K562 (cell line): Measurements from ENCODE around the gene NT5DC4. TPM values are rescaled to one million over a fixed set of nuclear protein-coding genes. Genes with fewer than 3 reads are reported as not detected.

Experiments
- ATAC-seq: fragments of 200-7000 bp; cut with Tn5 transposase; 3 replicates; pipeline ENCODE4 v1.9.1; 2020; ENCODE audit warnings: moderate library complexity
- BruUV-seq: library from RNA; stranded (reverse); fragments of 400-500 nt; replicated peaks from 2 replicates; lab custom pipeline; 2021; lab: Mats Ljungman, UMichigan
- CTCF ChIA-PET: fragments of 300-600 bp; formaldehyde crosslinking; extraction: SDS; loops from one replicate; lab custom pipeline; 2021; ENCODE audit warnings: low intra/inter-chr PET ratio; lab: Yijun Ruan, JAX
- POLR2A ChIA-PET: fragments of 300-600, 350-650 bp; sonication (Branson Sonifier 250); formaldehyde crosslinking; extraction: SDS; loops from one replicate; lab custom pipeline; 2021; ENCODE audit warnings: antibody characterized with exemption, inconsistent platforms; lab: Yijun Ruan, JAX
- DNase-seq, 4 experiments: peaks; one replicate each; pipeline versions ENCODE4 v3.0.0 to v3.0.0-alpha.2; 2011 to 2018; ENCODE audit warnings: low spot score in 3 of 4, mixed read lengths in 3 of 4; ENCODE audit errors: extremely low read depth in 1 of 4
- FAIRE-seq: peaks from 2 replicates; lab custom pipeline; 2011; peaks lifted over from hg19 to GRCh38; lab: Jason Lieb, UNC
- H2AFZ ChIP-seq: 2 replicates; pipeline ENCODE4 v1.6.0; 2011; ENCODE audit warnings: low read depth, low read length, control low read depth, inconsistent platforms
- H3K27ac ChIP-seq: fragments of 200-600 bp; 3 replicates; pipeline ENCODE4 v1.8.0; 2011; ENCODE audit warnings: low read depth, mild to moderate bottlenecking, control low read depth, inconsistent platforms, low read length, moderate library complexity, mixed read lengths; ENCODE audit errors: extremely low read depth
- H3K27me3 ChIP-seq, 2 experiments: fragments of 300-600 bp in 1 of 2; 2 replicates in 1 of 2; 3 replicates in 1 of 2; pipeline versions ENCODE4 v1.6.0 to v1.8.0; 2011; ENCODE audit warnings: inconsistent platforms in 2 of 2, low read length in 2 of 2, mild to moderate bottlenecking in 1 of 2, mixed read lengths in 1 of 2, moderate library complexity in 1 of 2; ENCODE audit not compliant: control insufficient read depth in 2 of 2, insufficient read depth in 2 of 2
- H3K36me3 ChIP-seq: fragments of 300-600 bp; 3 replicates; pipeline ENCODE4 v1.8.0; 2011; ENCODE audit warnings: mild to moderate bottlenecking, low read length, inconsistent platforms; ENCODE audit not compliant: control insufficient read depth, insufficient read depth
- H3K4me1 ChIP-seq, 2 experiments: fragments of 200-600 bp in 1 of 2; replicated peaks in 1 of 2; 2 replicates in 1 of 2; 3 replicates in 1 of 2; pipeline versions ENCODE4 v1.5.1 to v1.8.0; 2011; ENCODE audit warnings: inconsistent platforms in 2 of 2, low read length in 2 of 2, mild to moderate bottlenecking in 1 of 2, mixed read lengths in 1 of 2, moderate library complexity in 1 of 2; ENCODE audit not compliant: control insufficient read depth in 2 of 2, insufficient read depth in 2 of 2
- H3K4me2 ChIP-seq: 2 replicates; pipeline ENCODE4 v1.6.1; 2011; ENCODE audit warnings: low read length, control low read depth, inconsistent platforms, mixed read lengths; ENCODE audit not compliant: insufficient read depth
- H3K4me3 ChIP-seq: fragments of 200-600 bp; sonication (generic), shearing (Covaris generic); 2 replicates; pipeline ENCODE4 v1.5.1; 2016; ENCODE audit warnings: control low read depth, inconsistent platforms
- H3K79me2 ChIP-seq: fragments of 200-600 bp; 3 replicates; pipeline ENCODE4 v1.8.0; 2011; ENCODE audit warnings: low read length, inconsistent platforms; ENCODE audit not compliant: control insufficient read depth, insufficient read depth
- H3K9ac ChIP-seq, 2 experiments: 2 replicates each; pipeline versions ENCODE4 v1.6.0 to v1.6.1; 2011; ENCODE audit warnings: low read depth in 2 of 2, low read length in 2 of 2, control low read depth in 1 of 2, inconsistent platforms in 1 of 2, mild to moderate bottlenecking in 1 of 2, mixed read lengths in 1 of 2; ENCODE audit not compliant: insufficient read depth in 1 of 2
- H3K9me1 ChIP-seq: one replicate; pipeline ENCODE4 v1.6.0; 2011; ENCODE audit warnings: inconsistent platforms, mild to moderate bottlenecking, low read length, moderate library complexity; ENCODE audit not compliant: control insufficient read depth, insufficient read depth
- H3K9me3 ChIP-seq: replicated peaks from 2 replicates; pipeline ENCODE4 v1.5.1; 2011; ENCODE audit warnings: low read depth, low read length, inconsistent platforms; ENCODE audit not compliant: control insufficient read depth, insufficient read depth
- H4K20me1 ChIP-seq: replicated peaks from 2 replicates; pipeline ENCODE4 v1.6.1; 2011; ENCODE audit warnings: low read length, inconsistent platforms, mixed read lengths; ENCODE audit not compliant: control insufficient read depth, insufficient read depth
- ARID1B ChIP-seq: fragments of 450-650 bp; IDR thresholded peaks from 2 replicates; pipeline ENCODE4 v1.6.1; 2016; ENCODE audit warnings: antibody characterized with exemption, mild to moderate bottlenecking, inconsistent platforms
- CTBP1 ChIP-seq: fragments of 450-650 bp; IDR thresholded peaks from 2 replicates; pipeline ENCODE4 v1.6.1; 2016; ENCODE audit warnings: borderline replicate concordance
- EP400 ChIP-seq: fragments of 450-650 bp; IDR thresholded peaks from 2 replicates; pipeline ENCODE4 v1.6.1; 2017; ENCODE audit warnings: antibody characterized with exemption, mild to moderate bottlenecking, moderate library complexity
- MTA2 ChIP-seq: fragments of 450-650 bp; IDR thresholded peaks from 2 replicates; pipeline ENCODE4 v1.6.1; 2016; ENCODE audit warnings: low read depth
- NFATC3 ChIP-seq: fragments of 450-650 bp; IDR thresholded peaks from 2 replicates; pipeline ENCODE4 v1.6.1; 2017; ENCODE audit warnings: mild to moderate bottlenecking
- NKRF ChIP-seq: fragments of 450-650 bp; IDR thresholded peaks from 2 replicates; pipeline ENCODE4 v1.6.1; 2016; ENCODE audit warnings: borderline replicate concordance
- RCOR1 ChIP-seq, 2 experiments: IDR thresholded peaks; 2 replicates each; pipeline ENCODE4 v1.6.1; 2012; ENCODE audit warnings: low read depth in 2 of 2, low read length in 2 of 2, borderline replicate concordance in 1 of 2, improper control_type of control experiment in 1 of 2
- SMAD3 ChIP-seq: fragments of 450-650 bp; formaldehyde crosslinking; conservative IDR thresholded peaks from 2 replicates; pipeline ENCODE4 v1.4.0; 2020; ENCODE audit warnings: mild to moderate bottlenecking
- SMARCE1 ChIP-seq: fragments of 450-650 bp; IDR thresholded peaks from 2 replicates; pipeline ENCODE4 v1.7.1; 2016; ENCODE audit warnings: mild to moderate bottlenecking
- ZEB2 ChIP-seq: fragments of 450-650 bp; IDR thresholded peaks from 2 replicates; pipeline ENCODE4 v1.6.1; 2016
- ZFP91 ChIP-seq: sonication (generic); formaldehyde crosslinking; IDR thresholded peaks from 2 replicates; pipeline ENCODE4 v1.8.0; 2022; ENCODE audit warnings: mild to moderate bottlenecking, missing genetic modification reagents
- WGBS: fragments of 100-300 bp; shearing (Covaris generic); methylation state at CpG from one replicate; pipeline ENCODE4 v1.1.6; 2016; ENCODE audit warnings: low coverage, mixed read lengths; ENCODE audit not compliant: insufficient coverage; ENCODE audit errors: missing lambda C conversion rate; 5-methylcytosine and 5-hydroxymethylcytosine counted together
- in situ Hi-C: fragments of 300-500 bp; cut with MboI; formaldehyde crosslinking; loops from 4 replicates; pipeline ENCODE4 v1.15.0; 2018; ENCODE audit warnings: inconsistent platforms, mixed read lengths
- intact Hi-C: fragments of 100-400 bp; cut with micrococcal nuclease; formaldehyde crosslinking; loops from 2 replicates; pipeline ENCODE4 v1.14.2; 2022
- polyA plus RNA-seq, 8 experiments: library from polyadenylated mRNA; depleted of rRNA in 4 of 8; stranded (reverse) in 5 of 8; unstranded in 3 of 8; fragments of >200 nt; fragmentation: Nextera tagmentation in 2 of 8; fragmentation: Illumina TruSeq in 1 of 8; extraction: Ambion mirVana in 2 of 8; extraction: Trizol in 1 of 8; gene quantifications; 2 replicates each; pipeline versions ENCODE4 v1.2.1 to v1.2.3, GENCODE V29; 2011 to 2014; ENCODE audit warnings: inconsistent platforms in 1 of 8, missing spikeins in 1 of 8
- total RNA-seq, 7 experiments: library from RNA; depleted of rRNA in 6 of 7; stranded (reverse); fragments of >200 nt in 6 of 7; fragmentation: Illumina TruSeq in 2 of 7; extraction: Trizol in 2 of 7; gene quantifications; 2 replicates each; pipeline versions ENCODE4 v1.2.1 to v1.2.3, GENCODE V29; 2011 to 2021; ENCODE audit warnings: low replicate concordance in 1 of 7
- TF ChIP-seq, protein P1 (sequence below): fragments of 250-450 bp; sonication (Bioruptor Pico); IDR thresholded peaks from 2 replicates; pipeline ENCODE4 v1.5.0; 2021
- TF ChIP-seq, protein P2 (sequence below): fragments of 250-450 bp; sonication (Bioruptor Pico); IDR thresholded peaks from 2 replicates; pipeline ENCODE4 v1.5.1; 2021; ENCODE audit warnings: mild to moderate bottlenecking

The NT5DC4 gene
- total and polyA plus RNA-seq, 9 of the 15 experiments (the other 6 are each of a cell fraction or from before 2014, with no cell fraction given) = 0.44 to 6.9 (median 2.5) TPM

DNA sequence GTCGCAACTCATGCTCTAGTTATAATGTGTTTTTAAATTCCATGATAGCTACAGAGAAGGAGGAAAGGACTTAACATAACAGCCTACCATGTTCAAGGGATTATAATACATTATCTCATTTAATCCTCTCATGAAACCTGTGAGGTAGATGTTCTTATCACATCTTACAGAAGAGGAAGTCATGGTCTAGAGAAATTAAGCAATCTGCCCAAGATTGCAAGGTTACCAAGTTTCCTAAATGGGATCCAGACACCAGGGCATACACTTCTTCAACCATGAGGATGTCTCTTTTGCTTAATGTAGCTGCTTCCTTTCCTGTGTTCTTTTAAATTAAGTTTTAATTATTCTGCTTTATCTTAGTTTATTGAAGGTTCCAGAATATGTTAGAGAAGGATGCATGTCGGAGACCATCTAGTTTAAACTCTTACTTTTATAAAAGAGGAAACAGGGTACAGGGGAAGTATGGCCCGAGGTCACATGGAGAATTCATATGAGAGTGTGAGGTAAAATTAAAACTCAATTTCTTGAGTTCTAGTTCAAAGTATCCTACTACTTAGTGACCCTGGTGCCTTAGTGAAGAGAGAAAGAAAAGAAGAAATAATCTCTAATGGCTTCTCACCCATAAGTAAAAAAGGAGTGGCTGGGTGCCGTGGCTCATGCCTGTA, 67.0 kb downstream of the NT5DC4 start (continued):
- TF ChIP-seq ZEB2 (peak; percentile 45; the same call in 1 of the 2 replicates), ZFP91 (CRISPR knock-in tag) (no peak), SMAD3 (no peak), NFATC3 (no peak), CTBP1 (no peak), ARID1B (peak; percentile 62)

GRCh38 chr2:112788653-112789052, 67.8 kb downstream of the NT5DC4 start:
- WGBS = 0% methylated on average over 3 of the region's 3 CpGs
- H3K9me1 ChIP-seq = no peaks in the 10 kb centered on the region
- H3K4me2 ChIP-seq = peak overlapping the region; percentile 8; the same call in 1 of the 2 replicates
- no peaks in the 10 kb centered on the region for H4K20me1 ChIP-seq
- CTCF ChIA-PET = no interaction called here
- in situ Hi-C loops = no loop called here
- intact Hi-C loops = no loop called here
- H2AFZ ChIP-seq = peak overlapping the region; percentile 14; the same call in 1 of the 2 replicates
- ATAC-seq (peak; percentile 71), DNase-seq (peak in 2 of 4 experiments; percentile 24 to 35), FAIRE-seq (no peak)
- no peak overlapping the region for H3K4me3 ChIP-seq
- 0 out of 2 replicates have a peak, but pooled peaks cover 4% of the 10 kb centered on the region for H3K9me3 ChIP-seq
- H3K36me3 ChIP-seq = no peaks in the 10 kb centered on the region
- H3K9ac ChIP-seq = no peak overlapping the region
- no TSS peak for BruUV-seq
- no peaks in the 10 kb centered on the region for H3K27me3 ChIP-seq
- peaks cover 0 to 37% of the 10 kb centered on the region in 2 experiments; a peak in 4 of 5 replicates for H3K4me1 ChIP-seq
- POLR2A ChIA-PET = interaction anchor here (0.7 kb wide), 1 partner anchor 22 kb away, joined by 3 read pairs; no protein-coding TSS in a partner anchor
- no peak overlapping the region for H3K27ac ChIP-seq
- no peaks in the 10 kb centered on the region for H3K79me2 ChIP-seq
- TF ChIP-seq SMARCE1 = peak; percentile 58; the same call in 1 of the 2 replicates
- 0 out of 2 replicates have a peak, but pooled peaks have one; percentile 9 for TF ChIP-seq MTA2
- peak; percentile 49; the same call in 1 of the 2 replicates for TF ChIP-seq NKRF
- TF ChIP-seq, protein P1, sequence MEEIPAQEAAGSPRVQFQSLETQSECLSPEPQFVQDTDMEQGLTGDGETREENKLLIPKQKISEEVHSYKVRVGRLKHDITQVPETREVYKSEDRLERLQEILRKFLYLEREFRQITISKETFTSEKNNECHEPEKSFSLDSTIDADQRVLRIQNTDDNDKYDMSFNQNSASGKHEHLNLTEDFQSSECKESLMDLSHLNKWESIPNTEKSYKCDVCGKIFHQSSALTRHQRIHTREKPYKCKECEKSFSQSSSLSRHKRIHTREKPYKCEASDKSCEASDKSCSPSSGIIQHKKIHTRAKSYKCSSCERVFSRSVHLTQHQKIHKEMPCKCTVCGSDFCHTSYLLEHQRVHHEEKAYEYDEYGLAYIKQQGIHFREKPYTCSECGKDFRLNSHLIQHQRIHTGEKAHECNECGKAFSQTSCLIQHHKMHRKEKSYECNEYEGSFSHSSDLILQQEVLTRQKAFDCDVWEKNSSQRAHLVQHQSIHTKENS (CRISPR knock-in tag) = no peak
- peak; percentile 46; the same call in 1 of the 2 replicates for TF ChIP-seq EP400
- TF ChIP-seq, protein P2, sequence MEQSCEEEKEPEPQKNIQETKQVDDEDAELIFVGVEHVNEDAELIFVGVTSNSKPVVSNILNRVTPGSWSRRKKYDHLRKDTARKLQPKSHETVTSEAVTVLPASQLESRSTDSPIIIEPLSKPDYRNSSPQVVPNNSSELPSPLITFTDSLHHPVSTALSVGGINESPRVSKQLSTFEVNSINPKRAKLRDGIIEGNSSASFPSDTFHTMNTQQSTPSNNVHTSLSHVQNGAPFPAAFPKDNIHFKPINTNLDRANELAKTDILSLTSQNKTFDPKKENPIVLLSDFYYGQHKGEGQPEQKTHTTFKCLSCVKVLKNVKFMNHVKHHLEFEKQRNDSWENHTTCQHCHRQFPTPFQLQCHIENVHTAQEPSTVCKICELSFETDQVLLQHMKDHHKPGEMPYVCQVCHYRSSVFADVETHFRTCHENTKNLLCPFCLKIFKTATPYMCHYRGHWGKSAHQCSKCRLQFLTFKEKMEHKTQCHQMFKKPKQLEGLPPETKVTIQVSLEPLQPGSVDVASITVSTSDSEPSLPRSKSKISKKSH (CRISPR knock-in tag) = no peak
- peak in 1 of 2 experiments; percentile 69; a peak in 1 of 4 replicates for TF ChIP-seq RCOR1 (IDR thresholded peaks at IDR 0.05; ENCODE audit: borderline replicate concordance in 1 of 2, low read depth in 2 of 2, low read length in 2 of 2)
